K562 (cell line): ENCODE results near the gene PRRC2A. TPM values are rescaled to one million over a fixed set of nuclear protein-coding genes. Genes with fewer than 3 reads are reported as not detected.

Experiments
- ATAC-seq: fragments of 200-7000 bp; cut with Tn5 transposase; 3 replicates; pipeline ENCODE4 v1.9.1; 2020; ENCODE audit warnings: moderate library complexity
- BruUV-seq: library from RNA; stranded (reverse); fragments of 400-500 nt; replicated peaks from 2 replicates; lab custom pipeline; 2021; lab: Mats Ljungman, UMichigan
- CTCF ChIA-PET: fragments of 300-600 bp; formaldehyde crosslinking; extraction: SDS; loops from one replicate; lab custom pipeline; 2021; ENCODE audit warnings: low intra/inter-chr PET ratio; lab: Yijun Ruan, JAX
- POLR2A ChIA-PET: fragments of 300-600, 350-650 bp; sonication (Branson Sonifier 250); formaldehyde crosslinking; extraction: SDS; loops from one replicate; lab custom pipeline; 2021; ENCODE audit warnings: antibody characterized with exemption, inconsistent platforms; lab: Yijun Ruan, JAX
- DNase-seq, 4 experiments: peaks; one replicate each; pipeline versions ENCODE4 v3.0.0 to v3.0.0-alpha.2; 2011 to 2018; ENCODE audit warnings: low spot score in 3 of 4, mixed read lengths in 3 of 4; ENCODE audit errors: extremely low read depth in 1 of 4
- FAIRE-seq: peaks from 2 replicates; lab custom pipeline; 2011; peaks lifted over from hg19 to GRCh38; lab: Jason Lieb, UNC
- H2AFZ ChIP-seq: 2 replicates; pipeline ENCODE4 v1.6.0; 2011; ENCODE audit warnings: low read depth, low read length, control low read depth, inconsistent platforms
- H3K27ac ChIP-seq: fragments of 200-600 bp; 3 replicates; pipeline ENCODE4 v1.8.0; 2011; ENCODE audit warnings: low read depth, mild to moderate bottlenecking, control low read depth, inconsistent platforms, low read length, moderate library complexity, mixed read lengths; ENCODE audit errors: extremely low read depth
- H3K27me3 ChIP-seq, 2 experiments: fragments of 300-600 bp in 1 of 2; 2 replicates in 1 of 2; 3 replicates in 1 of 2; pipeline versions ENCODE4 v1.6.0 to v1.8.0; 2011; ENCODE audit warnings: inconsistent platforms in 2 of 2, low read length in 2 of 2, mild to moderate bottlenecking in 1 of 2, mixed read lengths in 1 of 2, moderate library complexity in 1 of 2; ENCODE audit not compliant: control insufficient read depth in 2 of 2, insufficient read depth in 2 of 2
- H3K36me3 ChIP-seq: fragments of 300-600 bp; 3 replicates; pipeline ENCODE4 v1.8.0; 2011; ENCODE audit warnings: mild to moderate bottlenecking, low read length, inconsistent platforms; ENCODE audit not compliant: control insufficient read depth, insufficient read depth
- H3K4me1 ChIP-seq, 2 experiments: fragments of 200-600 bp in 1 of 2; replicated peaks in 1 of 2; 2 replicates in 1 of 2; 3 replicates in 1 of 2; pipeline versions ENCODE4 v1.5.1 to v1.8.0; 2011; ENCODE audit warnings: inconsistent platforms in 2 of 2, low read length in 2 of 2, mild to moderate bottlenecking in 1 of 2, mixed read lengths in 1 of 2, moderate library complexity in 1 of 2; ENCODE audit not compliant: control insufficient read depth in 2 of 2, insufficient read depth in 2 of 2
- H3K4me2 ChIP-seq: 2 replicates; pipeline ENCODE4 v1.6.1; 2011; ENCODE audit warnings: low read length, control low read depth, inconsistent platforms, mixed read lengths; ENCODE audit not compliant: insufficient read depth
- H3K4me3 ChIP-seq: fragments of 200-600 bp; sonication (generic), shearing (Covaris generic); 2 replicates; pipeline ENCODE4 v1.5.1; 2016; ENCODE audit warnings: control low read depth, inconsistent platforms
- H3K79me2 ChIP-seq: fragments of 200-600 bp; 3 replicates; pipeline ENCODE4 v1.8.0; 2011; ENCODE audit warnings: low read length, inconsistent platforms; ENCODE audit not compliant: control insufficient read depth, insufficient read depth
- H3K9ac ChIP-seq, 2 experiments: 2 replicates each; pipeline versions ENCODE4 v1.6.0 to v1.6.1; 2011; ENCODE audit warnings: low read depth in 2 of 2, low read length in 2 of 2, control low read depth in 1 of 2, inconsistent platforms in 1 of 2, mild to moderate bottlenecking in 1 of 2, mixed read lengths in 1 of 2; ENCODE audit not compliant: insufficient read depth in 1 of 2
- H3K9me1 ChIP-seq: one replicate; pipeline ENCODE4 v1.6.0; 2011; ENCODE audit warnings: inconsistent platforms, mild to moderate bottlenecking, low read length, moderate library complexity; ENCODE audit not compliant: control insufficient read depth, insufficient read depth
- H3K9me3 ChIP-seq: replicated peaks from 2 replicates; pipeline ENCODE4 v1.5.1; 2011; ENCODE audit warnings: low read depth, low read length, inconsistent platforms; ENCODE audit not compliant: control insufficient read depth, insufficient read depth
- H4K20me1 ChIP-seq: replicated peaks from 2 replicates; pipeline ENCODE4 v1.6.1; 2011; ENCODE audit warnings: low read length, inconsistent platforms, mixed read lengths; ENCODE audit not compliant: control insufficient read depth, insufficient read depth
- ATF3 ChIP-seq, 2 experiments: fragments of 450-650 bp in 1 of 2; sonication (generic) in 1 of 2; formaldehyde crosslinking in 1 of 2; IDR thresholded peaks in 1 of 2; conservative IDR thresholded peaks in 1 of 2; 2 replicates each; pipeline versions ENCODE4 v1.6.1 to v1.8.1; 2016 to 2023; ENCODE audit warnings: mild to moderate bottlenecking in 2 of 2, moderate library complexity in 2 of 2, inconsistent platforms in 1 of 2, missing genetic modification reagents in 1 of 2
- BRCA1 ChIP-seq, 2 experiments: fragments of 450-650 bp in 1 of 2; sonication (generic) in 1 of 2; formaldehyde crosslinking in 1 of 2; IDR thresholded peaks; 2 replicates each; pipeline versions ENCODE4 v1.5.0 to v1.6.1; 2017 to 2020; ENCODE audit warnings: mild to moderate bottlenecking in 1 of 2, missing genetic modification reagents in 1 of 2
- CBX8 ChIP-seq: fragments of 200-600 bp; sonication (generic); IDR thresholded peaks from 2 replicates; pipeline ENCODE4 v1.6.1; 2012; ENCODE audit warnings: borderline replicate concordance, mixed run types, low read depth, mild to moderate bottlenecking, moderate library complexity, mixed read lengths, low read length, control low read depth, inconsistent platforms; ENCODE audit not compliant: poor library complexity, severe bottlenecking; ENCODE audit errors: extremely low read depth
- E2F3 ChIP-seq: fragments of 250-450 bp; sonication (Bioruptor Pico); IDR thresholded peaks from 2 replicates; pipeline ENCODE4 v1.4.0; 2020; ENCODE audit warnings: mild to moderate bottlenecking
- HDAC2 ChIP-seq: fragments of 450-650 bp; IDR thresholded peaks from 2 replicates; pipeline ENCODE4 v1.6.1; 2016; ENCODE audit warnings: mild to moderate bottlenecking
- HDGF ChIP-seq: fragments of 450-650 bp; IDR thresholded peaks from 2 replicates; pipeline ENCODE4 v1.6.1; 2016
- NFIX ChIP-seq: fragments of 250-450 bp; sonication (Bioruptor Pico); IDR thresholded peaks from 2 replicates; pipeline ENCODE4 v1.4.0; 2020; ENCODE audit warnings: low read depth, mild to moderate bottlenecking, moderate library complexity
- PYGO2 ChIP-seq: fragments of 450-650 bp; IDR thresholded peaks from 2 replicates; pipeline ENCODE4 v1.6.1; 2016; ENCODE audit warnings: mild to moderate bottlenecking, missing genetic modification characterization, moderate library complexity, missing compliant biosample characterization
- SMARCB1 ChIP-seq: IDR thresholded peaks from 2 replicates; pipeline ENCODE4 v1.6.1; 2011; ENCODE audit warnings: improper control_type of control experiment, low read depth; ENCODE audit not compliant: insufficient read length
- ZBTB11 ChIP-seq, 3 experiments: fragments of 200-800 bp in 1 of 3; fragments of 250-450 bp in 1 of 3; fragments of 450-650 bp in 1 of 3; sonication (Bioruptor Pico) in 1 of 3; sonication (Bioruptor generic) in 1 of 3; formaldehyde crosslinking in 1 of 3; IDR thresholded peaks; 2 replicates each; pipeline versions ENCODE4 v1.6.1 to v1.8.0; 2016 to 2022; ENCODE audit warnings: mild to moderate bottlenecking in 2 of 3, missing genetic modification characterization in 2 of 3, missing compliant biosample characterization in 1 of 3, moderate library complexity in 1 of 3
- WGBS: fragments of 100-300 bp; shearing (Covaris generic); methylation state at CpG from one replicate; pipeline ENCODE4 v1.1.6; 2016; ENCODE audit warnings: low coverage, mixed read lengths; ENCODE audit not compliant: insufficient coverage; ENCODE audit errors: missing lambda C conversion rate; 5-methylcytosine and 5-hydroxymethylcytosine counted together
- in situ Hi-C: fragments of 300-500 bp; cut with MboI; formaldehyde crosslinking; loops from 4 replicates; pipeline ENCODE4 v1.15.0; 2018; ENCODE audit warnings: inconsistent platforms, mixed read lengths
- intact Hi-C: fragments of 100-400 bp; cut with micrococcal nuclease; formaldehyde crosslinking; loops from 2 replicates; pipeline ENCODE4 v1.14.2; 2022
- polyA plus RNA-seq, 8 experiments: library from polyadenylated mRNA; depleted of rRNA in 4 of 8; stranded (reverse) in 5 of 8; unstranded in 3 of 8; fragments of >200 nt; fragmentation: Nextera tagmentation in 2 of 8; fragmentation: Illumina TruSeq in 1 of 8; extraction: Ambion mirVana in 2 of 8; extraction: Trizol in 1 of 8; gene quantifications; 2 replicates each; pipeline versions ENCODE4 v1.2.1 to v1.2.3, GENCODE V29; 2011 to 2014; ENCODE audit warnings: inconsistent platforms in 1 of 8, missing spikeins in 1 of 8
- total RNA-seq, 7 experiments: library from RNA; depleted of rRNA in 6 of 7; stranded (reverse); fragments of >200 nt in 6 of 7; fragmentation: Illumina TruSeq in 2 of 7; extraction: Trizol in 2 of 7; gene quantifications; 2 replicates each; pipeline versions ENCODE4 v1.2.1 to v1.2.3, GENCODE V29; 2011 to 2021; ENCODE audit warnings: low replicate concordance in 1 of 7
- TF ChIP-seq, protein P1 (sequence below): fragments of 450-650 bp; formaldehyde crosslinking; IDR thresholded peaks from 2 replicates; pipeline ENCODE4 v1.4.0; 2020; ENCODE audit warnings: mild to moderate bottlenecking, moderate library complexity
- TF ChIP-seq, protein P2 (sequence below): sonication (generic); formaldehyde crosslinking; IDR thresholded peaks from 2 replicates; pipeline ENCODE4 v1.4.0; 2020; ENCODE audit warnings: mild to moderate bottlenecking, missing genetic modification reagents

Gene PRRC2A
- total and polyA plus RNA-seq, 9 of the 15 experiments (the other 6 are each of a cell fraction or from before 2014, with no cell fraction given) = 1.0 to 332 (median 63.0) TPM

DNA sequence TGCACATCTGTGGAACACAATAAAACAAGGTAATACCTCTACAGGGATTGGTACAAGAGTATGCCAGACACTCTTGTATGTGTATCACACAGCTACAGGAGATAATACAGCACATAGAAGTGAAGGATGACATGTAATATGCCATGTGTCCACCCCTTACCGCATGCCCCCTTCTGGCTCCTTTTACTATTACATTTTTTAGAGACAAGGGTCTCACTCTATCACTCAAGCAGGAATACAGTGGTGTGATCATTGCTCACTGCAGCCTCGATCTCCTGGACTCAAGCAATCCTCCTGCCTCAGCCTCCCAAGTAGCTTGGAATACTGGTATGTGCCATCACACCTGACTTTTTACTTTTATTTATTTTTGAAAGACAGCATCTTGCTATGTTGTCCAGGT lies 23.5 kb upstream of the PRRC2A start:
- Histone ChIP-seq H3K27me3 (no peaks in the 10 kb centered on the region), H3K4me3 (no peak overlapping the region), H3K27ac (no peak overlapping the region), H3K4me2 (no peak overlapping the region), H3K79me2 (no peaks in the 10 kb centered on the region), H3K36me3 (no peaks in the 10 kb centered on the region), H3K9ac (no peak overlapping the region), H4K20me1 (no peaks in the 10 kb centered on the region), H3K9me1 (peaks cover 3% of the 10 kb centered on the region), H3K4me1 (peaks cover 7 to 16% of the 10 kb centered on the region in 2 experiments; a peak in 3 of 5 replicates), H2AFZ (no peak overlapping the region), H3K9me3 (no peaks in the 10 kb centered on the region)
- intact Hi-C loops = loop anchor here (5.0 kb wide), 1 partner anchor 200 kb away; no protein-coding TSS in a partner anchor
- ATAC-seq (peak; percentile 86), FAIRE-seq (no peak), DNase-seq (peak; percentile 72 to 76 (median 74))
- WGBS = 3% methylated on average over 2 of the region's 2 CpGs
- POLR2A ChIA-PET = interaction anchor here (0.7 to 3.8 kb wide), 9 partner anchors 10 to 111 kb away, joined by 3 to 22 read pairs (median 6); partner anchors contain the start of genes ATP6V1G2, DDX39B, LTB and NFKBIL1
- BruUV-seq = no TSS peak
- in situ Hi-C loops = loop anchor here (5.0 kb wide), 1 partner anchor 50 kb away; the partner anchor contains the start of genes ATP6V1G2 and NFKBIL1
- CTCF ChIA-PET = interaction anchor here (0.6 to 5.1 kb wide), 7 partner anchors 16 to 202 kb away, joined by 3 to 78 read pairs (median 7); partner anchors contain the start of genes ATP6V1G2 and NFKBIL1
- TF ChIP-seq E2F3 (CRISPR knock-in tag) (no peak), SMARCB1 (no peak), HDAC2 (0 out of 2 replicates have a peak, but pooled peaks have one; percentile 38), HDGF (no peak), BRCA1 (IDR thresholded peaks at IDR 0.05) (no peak), BRCA1 (CRISPR knock-in tag; IDR thresholded peaks at IDR 0.05) (no peak), PYGO2 (tag) (no peak), ATF3 (IDR thresholded peaks at IDR 0.05) (no peak), ATF3 (CRISPR knock-in tag; conservative IDR thresholded peaks at IDR 0.05) (no peak), CBX8 (no peak), NFIX (no peak), ZBTB11 (CRISPR knock-in tag; IDR thresholded peaks at IDR 0.05) (peak in 1 of 3 experiments; percentile 36; a peak in 1 of 6 replicates)
- TF ChIP-seq, protein P1, sequence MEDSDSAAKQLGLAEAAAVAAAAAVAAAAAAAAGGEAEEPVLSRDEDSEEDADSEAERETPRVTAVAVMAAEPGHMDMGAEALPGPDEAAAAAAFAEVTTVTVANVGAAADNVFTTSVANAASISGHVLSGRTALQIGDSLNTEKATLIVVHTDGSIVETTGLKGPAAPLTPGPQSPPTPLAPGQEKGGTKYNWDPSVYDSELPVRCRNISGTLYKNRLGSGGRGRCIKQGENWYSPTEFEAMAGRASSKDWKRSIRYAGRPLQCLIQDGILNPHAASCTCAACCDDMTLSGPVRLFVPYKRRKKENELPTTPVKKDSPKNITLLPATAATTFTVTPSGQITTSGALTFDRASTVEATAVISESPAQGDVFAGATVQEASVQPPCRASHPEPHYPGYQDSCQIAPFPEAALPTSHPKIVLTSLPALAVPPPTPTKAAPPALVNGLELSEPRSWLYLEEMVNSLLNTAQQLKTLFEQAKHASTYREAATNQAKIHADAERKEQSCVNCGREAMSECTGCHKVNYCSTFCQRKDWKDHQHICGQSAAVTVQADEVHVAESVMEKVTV (CRISPR knock-in tag) = peak; percentile 39; the same call in 1 of the 2 replicates
- TF ChIP-seq, protein P2, sequence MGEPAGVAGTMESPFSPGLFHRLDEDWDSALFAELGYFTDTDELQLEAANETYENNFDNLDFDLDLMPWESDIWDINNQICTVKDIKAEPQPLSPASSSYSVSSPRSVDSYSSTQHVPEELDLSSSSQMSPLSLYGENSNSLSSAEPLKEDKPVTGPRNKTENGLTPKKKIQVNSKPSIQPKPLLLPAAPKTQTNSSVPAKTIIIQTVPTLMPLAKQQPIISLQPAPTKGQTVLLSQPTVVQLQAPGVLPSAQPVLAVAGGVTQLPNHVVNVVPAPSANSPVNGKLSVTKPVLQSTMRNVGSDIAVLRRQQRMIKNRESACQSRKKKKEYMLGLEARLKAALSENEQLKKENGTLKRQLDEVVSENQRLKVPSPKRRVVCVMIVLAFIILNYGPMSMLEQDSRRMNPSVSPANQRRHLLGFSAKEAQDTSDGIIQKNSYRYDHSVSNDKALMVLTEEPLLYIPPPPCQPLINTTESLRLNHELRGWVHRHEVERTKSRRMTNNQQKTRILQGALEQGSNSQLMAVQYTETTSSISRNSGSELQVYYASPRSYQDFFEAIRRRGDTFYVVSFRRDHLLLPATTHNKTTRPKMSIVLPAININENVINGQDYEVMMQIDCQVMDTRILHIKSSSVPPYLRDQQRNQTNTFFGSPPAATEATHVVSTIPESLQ (CRISPR knock-in tag) = no peak
